Fibroblast of villous mesenchyme (primary cell): ENCODE data around the gene SMYD3. TPM values are rescaled to one million over a fixed set of nuclear protein-coding genes. Genes with fewer than 3 reads are reported as not detected.

Experiments
- DNase-seq: peaks from one replicate; pipeline ENCODE4 v3.0.0-alpha.2; 2010; ENCODE audit warnings: low read depth
- H3K4me3 ChIP-seq: 2 replicates; pipeline ENCODE4 v1.5.1; 2011; ENCODE audit warnings: low read depth, mild to moderate bottlenecking, low read length
- CTCF ChIP-seq: IDR thresholded peaks from 2 replicates; pipeline ENCODE4 v1.5.1; 2012; ENCODE audit warnings: low read depth, mild to moderate bottlenecking, low read length; ENCODE audit not compliant: insufficient read depth
- total RNA-seq: library from RNA; depleted of rRNA; stranded (reverse); fragments of >200 nt; gene quantifications from 2 replicates; pipeline ENCODE4 v1.2.3, GENCODE V29; 2012

The SMYD3 gene
- total RNA-seq, 1 donor: 35.4 TPM

GRCh38 chr1:245860657-245861544, 646.2 kb downstream of the SMYD3 start:
- TF ChIP-seq CTCF: no peak
- DNase-seq: peak; percentile 85
- no peak overlapping the region for H3K4me3 ChIP-seq

- peak overlapping the region; percentile 29 for H3K4me3 ChIP-seq
- peak; percentile 31 for DNase-seq
- no peak for TF ChIP-seq CTCF
Measured at GRCh38 chr1:245859493-245860114, 647.5 kb downstream of the SMYD3 start.

GRCh38 chr1:245858722-245859492, 648.2 kb downstream of the SMYD3 start:
- peak overlapping the region; percentile 29 for H3K4me3 ChIP-seq
- peak; percentile 55 for TF ChIP-seq CTCF
- peak; percentile 53 for DNase-seq

GRCh38 chr1:245858022-245858721, 648.9 kb downstream of the SMYD3 start:
- H3K4me3 ChIP-seq: no peak overlapping the region
- DNase-seq: no peak
- TF ChIP-seq CTCF: no peak

GRCh38 chr1:245856944-245857531, 650.0 kb downstream of the SMYD3 start:
- TF ChIP-seq CTCF: no peak
- peak; percentile 77 for DNase-seq
- no peak overlapping the region for H3K4me3 ChIP-seq
